Mesothelial cell of epicardium (in vitro differentiated cells): ENCODE data around the gene NFKBIA. TPM values are rescaled to one million over a fixed set of nuclear protein-coding genes. Genes with fewer than 3 reads are reported as not detected.

ENCODE experiments used
- DNase-seq, 2 experiments: peaks; one replicate each; pipeline ENCODE4 v3.0.0; 2021; ENCODE audit warnings: low spot score in 2 of 2; ENCODE audit not compliant: unreplicated experiment in 2 of 2
- H3K27ac Mint-ChIP-seq: 2 replicates; pipeline ENCODE4 v1.8.0; 2021; ENCODE audit warnings: mixed read lengths
- H3K27me3 Mint-ChIP-seq: 2 replicates; pipeline ENCODE4 v1.8.0; 2021; ENCODE audit warnings: low read depth, mixed read lengths
- H3K36me3 Mint-ChIP-seq: 2 replicates; pipeline ENCODE4 v1.8.0; 2021; ENCODE audit warnings: mixed read lengths
- H3K4me1 Mint-ChIP-seq: 2 replicates; pipeline ENCODE4 v1.8.0; 2021; ENCODE audit warnings: mixed read lengths
- H3K4me3 Mint-ChIP-seq: 2 replicates; pipeline ENCODE4 v1.8.0; 2021; ENCODE audit warnings: mild to moderate bottlenecking, moderate library complexity, mixed read lengths
- H3K9me3 Mint-ChIP-seq: 2 replicates; pipeline ENCODE4 v1.8.0; 2021; ENCODE audit warnings: mixed read lengths
- CTCF ChIP-seq: fragments of 200-600 bp; sonication (generic); IDR thresholded peaks from one replicate; pipeline ENCODE4 v1.5.0; 2021; ENCODE audit warnings: antibody characterized with exemption; ENCODE audit not compliant: unreplicated experiment
- total RNA-seq: library from RNA; stranded (reverse); gene quantifications from 3 replicates; pipeline ENCODE4 v1.2.1, GENCODE V29; 2021

The NFKBIA gene
- total RNA-seq, 1 donor from 2014 or later: 196 TPM

- peaks cover 24% of the 10 kb centered on the region for H3K4me1 Mint-ChIP-seq
- no peak for TF ChIP-seq CTCF
- H3K27ac Mint-ChIP-seq: no peak overlapping the region
- no peaks in the 10 kb centered on the region for H3K36me3 Mint-ChIP-seq
- no peak overlapping the region for H3K4me3 Mint-ChIP-seq
- DNase-seq: no peak
- H3K27me3 Mint-ChIP-seq: no peaks in the 10 kb centered on the region
- H3K9me3 Mint-ChIP-seq: no peaks in the 10 kb centered on the region
Measured at GRCh38 chr14:35387713-35388579, 16.6 kb downstream of the NFKBIA start.

- Mint-ChIP-seq H3K27ac (no peak overlapping the region), H3K27me3 (no peaks in the 10 kb centered on the region), H3K36me3 (no peaks in the 10 kb centered on the region), H3K9me3 (no peaks in the 10 kb centered on the region), H3K4me3 (no peak overlapping the region), H3K4me1 (peaks cover 24% of the 10 kb centered on the region)
- no peak for DNase-seq
- no peak for TF ChIP-seq CTCF
Measured at GRCh38 chr14:35387219-35387618, 17.3 kb downstream of the NFKBIA start.

- H3K4me1 Mint-ChIP-seq: peaks cover 24% of the 10 kb centered on the region
- no peaks in the 10 kb centered on the region for H3K9me3 Mint-ChIP-seq
- H3K4me3 Mint-ChIP-seq: no peak overlapping the region
- DNase-seq: no peak
- H3K27me3 Mint-ChIP-seq: no peaks in the 10 kb centered on the region
- no peak for TF ChIP-seq CTCF
- no peaks in the 10 kb centered on the region for H3K36me3 Mint-ChIP-seq
- no peak overlapping the region for H3K27ac Mint-ChIP-seq
Measured at GRCh38 chr14:35386673-35387125, 17.9 kb downstream of the NFKBIA start.

- no peak overlapping the region for H3K4me3 Mint-ChIP-seq
- TF ChIP-seq CTCF: no peak
- H3K9me3 Mint-ChIP-seq: no peaks in the 10 kb centered on the region
- H3K4me1 Mint-ChIP-seq: peaks cover 24% of the 10 kb centered on the region
- peak overlapping the region; percentile 92 for H3K27ac Mint-ChIP-seq
- no peaks in the 10 kb centered on the region for H3K27me3 Mint-ChIP-seq
- DNase-seq: no peak
- H3K36me3 Mint-ChIP-seq: no peaks in the 10 kb centered on the region
Measured at GRCh38 chr14:35385042-35385839, 19.3 kb downstream of the NFKBIA start.

GRCh38 chr14:35384455-35385041 lies 20.0 kb downstream of the NFKBIA start:
- Mint-ChIP-seq H3K9me3 (no peaks in the 10 kb centered on the region), H3K27me3 (no peaks in the 10 kb centered on the region), H3K4me1 (peaks cover 24% of the 10 kb centered on the region), H3K36me3 (no peaks in the 10 kb centered on the region), H3K27ac (peak overlapping the region; percentile 72), H3K4me3 (no peak overlapping the region)
- TF ChIP-seq CTCF: no peak
- DNase-seq: no peak
